Neural crest cell (in vitro differentiated cells): ENCODE measurements around the gene MS4A10. TPM values are rescaled to one million over a fixed set of nuclear protein-coding genes. Genes with fewer than 3 reads are reported as not detected.

Experiments
- DNase-seq: peaks from one replicate; pipeline ENCODE4 v3.0.0; 2021; ENCODE audit warnings: low read depth, mixed read lengths, low spot score
- H3K27ac Mint-ChIP-seq: one replicate; pipeline ENCODE4 v1.8.0; 2021; ENCODE audit warnings: mild to moderate bottlenecking, mixed read lengths; ENCODE audit not compliant: unreplicated experiment
- H3K27me3 Mint-ChIP-seq: 2 replicates; pipeline ENCODE4 v1.8.0; 2021; ENCODE audit warnings: low read depth, mild to moderate bottlenecking, mixed read lengths
- H3K36me3 Mint-ChIP-seq: 2 replicates; pipeline ENCODE4 v1.8.0; 2021; ENCODE audit warnings: low read depth, mild to moderate bottlenecking, mixed read lengths
- H3K4me1 Mint-ChIP-seq: 2 replicates; pipeline ENCODE4 v1.8.0; 2021; ENCODE audit warnings: mixed read lengths
- H3K4me3 Mint-ChIP-seq: one replicate; pipeline ENCODE4 v1.8.0; 2021; ENCODE audit warnings: mild to moderate bottlenecking, mixed read lengths
- H3K9me3 Mint-ChIP-seq: 2 replicates; pipeline ENCODE4 v1.8.0; 2021; ENCODE audit warnings: mixed read lengths
- CTCF ChIP-seq: fragments of 200-600 bp; sonication (generic); conservative IDR thresholded peaks from 2 replicates; pipeline ENCODE4 v1.5.0; 2021; ENCODE audit warnings: antibody characterized with exemption, mild to moderate bottlenecking
- total RNA-seq: library from RNA; stranded (reverse); gene quantifications from 2 replicates; pipeline ENCODE4 v1.2.1, GENCODE V29; 2021

The MS4A10 gene
- total RNA-seq, 1 donor from 2014 or later, result not detected

- no peak for TF ChIP-seq CTCF
- Mint-ChIP-seq H3K4me1 (no peaks in the 10 kb centered on the region), H3K36me3 (no peaks in the 10 kb centered on the region), H3K9me3 (peaks cover 4% of the 10 kb centered on the region), H3K4me3 (no peak overlapping the region), H3K27ac (no peak overlapping the region), H3K27me3 (no peaks in the 10 kb centered on the region)
- no peak for DNase-seq
Measured at GRCh38 chr11:60809249-60809648, 24.1 kb downstream of the MS4A10 start.

DNA sequence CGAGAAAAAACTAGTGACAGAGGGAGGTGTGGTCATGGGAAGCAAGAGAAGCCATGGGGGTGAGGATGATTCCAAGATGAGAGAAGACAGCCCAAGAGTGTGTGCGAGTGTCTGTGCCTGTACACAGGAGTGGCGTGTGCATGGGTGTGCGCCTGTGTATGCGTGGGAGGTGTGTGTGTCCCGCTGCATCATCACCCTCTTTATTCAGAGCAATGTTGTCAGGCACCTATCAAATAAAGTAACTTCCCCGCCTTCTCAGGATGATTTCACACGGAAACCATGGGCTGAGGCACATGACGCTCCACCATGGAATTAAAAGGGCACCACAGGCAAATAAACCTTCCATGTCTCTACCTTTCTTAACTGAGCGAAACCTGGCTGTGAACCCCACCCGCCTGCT lies 24.6 kb downstream of the MS4A10 start:
- Mint-ChIP-seq H3K4me3 (no peak overlapping the region), H3K4me1 (no peaks in the 10 kb centered on the region)
- TF ChIP-seq CTCF, result no peak

GRCh38 chr11:60810151-60810550 lies 25.0 kb downstream of the MS4A10 start:
- no peaks in the 10 kb centered on the region for H3K27me3 Mint-ChIP-seq
- TF ChIP-seq CTCF, result no peak
- DNase-seq, result no peak
- no peak overlapping the region for H3K27ac Mint-ChIP-seq
- no peaks in the 10 kb centered on the region for H3K36me3 Mint-ChIP-seq
- no peak overlapping the region for H3K4me3 Mint-ChIP-seq
- peaks cover 4% of the 10 kb centered on the region for H3K9me3 Mint-ChIP-seq
- H3K4me1 Mint-ChIP-seq, result no peaks in the 10 kb centered on the region

More for the DNA sequence above, 24.6 kb downstream of the MS4A10 start:
- Mint-ChIP-seq H3K27me3 (no peaks in the 10 kb centered on the region), H3K27ac (no peak overlapping the region), H3K9me3 (peaks cover 4% of the 10 kb centered on the region), H3K36me3 (no peaks in the 10 kb centered on the region)
- no peak for DNase-seq

- no peaks in the 10 kb centered on the region for H3K36me3 Mint-ChIP-seq
- H3K9me3 Mint-ChIP-seq, result peaks cover 4% of the 10 kb centered on the region
- H3K27me3 Mint-ChIP-seq, result no peaks in the 10 kb centered on the region
- no peak overlapping the region for H3K27ac Mint-ChIP-seq
- no peak for DNase-seq
- no peak for TF ChIP-seq CTCF
- H3K4me3 Mint-ChIP-seq, result no peak overlapping the region
- H3K4me1 Mint-ChIP-seq, result no peaks in the 10 kb centered on the region
Measured at GRCh38 chr11:60810569-60810968, 25.4 kb downstream of the MS4A10 start.

DNA sequence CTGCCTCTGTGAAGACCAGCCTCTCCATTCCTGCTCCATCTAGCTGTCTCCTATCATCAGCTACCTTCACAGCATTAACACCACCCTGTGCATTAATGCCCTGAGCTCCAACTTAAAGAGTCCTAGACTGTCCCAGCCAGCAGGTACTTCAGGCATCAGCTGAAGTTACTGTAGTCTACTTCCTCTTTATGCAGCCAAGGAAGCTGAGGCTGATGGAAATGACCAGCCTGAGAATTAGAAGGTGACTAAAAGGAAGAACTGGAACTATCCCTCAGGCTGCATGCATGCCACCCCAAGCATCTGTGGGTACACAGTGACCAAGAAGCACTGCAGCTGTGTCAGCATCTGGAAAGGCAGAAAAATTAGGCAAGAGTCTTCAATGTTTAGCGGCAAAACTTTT lies 28.2 kb downstream of the MS4A10 start:
- no peaks in the 10 kb centered on the region for H3K27me3 Mint-ChIP-seq
- H3K4me3 Mint-ChIP-seq, result no peak overlapping the region
- peaks cover 11% of the 10 kb centered on the region for H3K9me3 Mint-ChIP-seq
- no peak for DNase-seq
- peaks cover 6% of the 10 kb centered on the region for H3K36me3 Mint-ChIP-seq
- no peak for TF ChIP-seq CTCF
- no peaks in the 10 kb centered on the region for H3K4me1 Mint-ChIP-seq
- H3K27ac Mint-ChIP-seq, result no peak overlapping the region

- H3K4me1 Mint-ChIP-seq, result no peaks in the 10 kb centered on the region
- no peak for DNase-seq
- H3K36me3 Mint-ChIP-seq, result peaks cover 6% of the 10 kb centered on the region
- H3K27ac Mint-ChIP-seq, result no peak overlapping the region
- H3K4me3 Mint-ChIP-seq, result no peak overlapping the region
- no peak for TF ChIP-seq CTCF
- H3K9me3 Mint-ChIP-seq, result peaks cover 11% of the 10 kb centered on the region
- no peaks in the 10 kb centered on the region for H3K27me3 Mint-ChIP-seq
Measured at GRCh38 chr11:60814112-60814511, 29.0 kb downstream of the MS4A10 start.
